ENCODE measurements around the gene DOCK6.

DOCK6 gene

DNA sequence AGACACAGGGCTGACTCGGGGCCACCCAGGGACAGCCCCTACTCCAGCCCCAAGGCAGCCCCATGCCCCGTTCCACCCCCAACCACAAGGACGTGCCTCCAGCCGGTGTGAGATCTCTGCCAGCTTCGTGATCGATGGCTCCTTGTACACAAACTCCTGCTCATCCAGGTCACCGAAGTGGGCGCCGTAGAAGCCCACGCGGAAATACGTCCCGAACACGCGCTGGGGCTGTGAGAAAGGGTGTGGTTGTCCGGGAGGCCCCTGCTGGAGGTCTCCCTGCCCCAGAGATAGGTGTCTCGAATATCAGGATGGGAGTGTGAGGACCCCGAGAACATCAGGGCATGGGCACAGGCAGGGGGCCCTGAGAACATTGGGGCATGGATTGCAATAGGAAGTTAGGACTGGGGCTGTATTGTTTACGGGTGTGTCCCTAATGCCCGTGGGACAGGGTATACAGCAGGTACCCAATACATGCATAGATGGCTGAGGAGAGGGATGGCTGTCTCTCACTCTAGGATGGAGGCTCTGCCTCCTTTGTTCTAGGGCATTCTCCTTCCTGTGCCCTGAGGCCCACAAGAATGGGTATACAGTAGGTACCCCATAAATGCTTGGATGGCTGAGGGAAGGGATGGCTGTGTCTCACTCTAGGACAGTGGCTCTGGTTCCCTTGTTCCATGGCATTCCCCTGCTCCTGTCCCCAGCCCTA, 59.7 kb downstream of the DOCK6 start:
- no peak overlapping the region for H3K4me3 ChIP-seq (ENCODE audit: control insufficient read depth, low read depth, low read length)
- no peak for DNase-seq (ENCODE audit: low read depth)
- TF ChIP-seq, protein P1, sequence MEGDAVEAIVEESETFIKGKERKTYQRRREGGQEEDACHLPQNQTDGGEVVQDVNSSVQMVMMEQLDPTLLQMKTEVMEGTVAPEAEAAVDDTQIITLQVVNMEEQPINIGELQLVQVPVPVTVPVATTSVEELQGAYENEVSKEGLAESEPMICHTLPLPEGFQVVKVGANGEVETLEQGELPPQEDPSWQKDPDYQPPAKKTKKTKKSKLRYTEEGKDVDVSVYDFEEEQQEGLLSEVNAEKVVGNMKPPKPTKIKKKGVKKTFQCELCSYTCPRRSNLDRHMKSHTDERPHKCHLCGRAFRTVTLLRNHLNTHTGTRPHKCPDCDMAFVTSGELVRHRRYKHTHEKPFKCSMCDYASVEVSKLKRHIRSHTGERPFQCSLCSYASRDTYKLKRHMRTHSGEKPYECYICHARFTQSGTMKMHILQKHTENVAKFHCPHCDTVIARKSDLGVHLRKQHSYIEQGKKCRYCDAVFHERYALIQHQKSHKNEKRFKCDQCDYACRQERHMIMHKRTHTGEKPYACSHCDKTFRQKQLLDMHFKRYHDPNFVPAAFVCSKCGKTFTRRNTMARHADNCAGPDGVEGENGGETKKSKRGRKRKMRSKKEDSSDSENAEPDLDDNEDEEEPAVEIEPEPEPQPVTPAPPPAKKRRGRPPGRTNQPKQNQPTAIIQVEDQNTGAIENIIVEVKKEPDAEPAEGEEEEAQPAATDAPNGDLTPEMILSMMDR (IDR thresholded peaks at IDR 0.05; ENCODE audit: control insufficient read depth, insufficient read depth, low read depth, low read length, missing control alignments): no peak

DNA sequence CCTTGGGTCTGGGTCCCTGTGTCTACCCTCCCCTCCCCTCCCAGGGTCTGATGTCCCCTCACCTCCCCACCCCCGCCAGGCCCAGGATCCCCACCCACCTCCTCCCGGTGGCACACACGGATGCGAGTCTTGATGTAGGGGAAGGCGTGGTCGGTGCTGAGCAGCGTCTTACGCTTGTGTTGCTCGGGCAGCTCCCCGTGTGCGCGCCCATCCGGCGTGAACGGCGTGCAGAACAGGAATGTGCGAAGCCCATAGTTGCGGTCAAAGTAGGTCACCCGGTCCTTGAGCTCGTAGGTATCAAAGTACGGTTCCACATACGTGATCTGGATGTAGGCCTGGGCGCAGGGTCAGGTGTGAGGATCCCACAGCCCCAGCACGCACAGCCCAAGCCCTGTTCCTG, 60.5 kb downstream of the DOCK6 start:
- no peak overlapping the region for H3K4me3 ChIP-seq (ENCODE audit: control insufficient read depth, low read depth, low read length)
- TF ChIP-seq, protein P1 (IDR thresholded peaks at IDR 0.05; ENCODE audit: control insufficient read depth, insufficient read depth, low read depth, low read length, missing control alignments): no peak
- DNase-seq (ENCODE audit: low read depth): no peak

DNA sequence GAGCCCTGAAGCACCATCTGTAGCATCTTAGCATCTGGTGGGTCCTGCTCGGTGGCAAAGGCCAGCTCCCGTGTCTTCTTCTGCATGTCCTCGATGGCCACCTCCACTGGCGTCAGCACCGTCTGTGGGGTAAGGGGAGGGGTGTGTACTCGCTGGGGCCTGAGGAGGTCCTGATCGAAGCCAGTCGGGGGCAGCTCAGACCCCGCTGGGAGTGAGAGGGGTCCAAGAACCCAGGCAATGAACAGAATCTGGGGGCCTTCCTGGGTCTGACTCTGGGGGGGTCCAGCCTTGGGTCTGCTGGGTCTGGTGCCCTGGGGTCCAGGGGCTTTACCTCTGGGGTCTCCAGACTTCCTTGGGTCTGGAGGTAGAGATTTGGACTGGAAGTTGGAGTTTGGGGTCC, 61.4 kb downstream of the DOCK6 start:
- no peak for DNase-seq (ENCODE audit: low read depth)

DNA sequence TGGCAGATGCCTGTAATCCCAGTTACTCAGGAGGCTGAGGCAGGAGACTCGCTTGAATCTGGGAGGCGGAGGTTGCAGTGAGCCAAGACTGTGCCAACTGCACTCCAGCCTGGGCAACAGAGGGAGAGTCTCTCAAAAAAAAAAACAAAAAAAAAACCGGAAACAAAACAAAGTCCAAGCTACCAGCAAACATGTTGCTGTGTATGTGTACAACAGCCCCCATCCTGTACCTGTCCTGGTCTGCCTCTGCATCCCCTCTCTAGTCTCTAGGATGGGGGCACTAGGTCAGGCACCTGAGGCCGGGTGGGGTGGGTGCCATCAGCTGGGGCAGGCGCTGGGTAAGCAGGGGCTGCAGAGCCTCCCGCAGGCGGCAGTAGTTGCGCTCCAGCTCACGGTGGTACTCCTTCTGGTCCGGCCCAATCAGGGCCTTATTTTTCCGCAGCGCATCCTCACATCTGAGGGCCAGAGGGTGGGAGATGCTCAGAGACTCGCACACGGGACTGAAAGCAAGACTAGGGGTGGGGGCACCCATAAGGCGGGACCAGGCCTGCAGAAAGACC, 62.2 kb downstream of the DOCK6 start:
- TF ChIP-seq, protein P1 (IDR thresholded peaks at IDR 0.05; ENCODE audit: control insufficient read depth, insufficient read depth, low read depth, low read length, missing control alignments): no peak
- H3K4me3 ChIP-seq (ENCODE audit: control insufficient read depth, low read depth, low read length): no peak overlapping the region

More for the DNA sequence above, 61.4 kb downstream of the DOCK6 start:
- no peak overlapping the region for H3K4me3 ChIP-seq (ENCODE audit: control insufficient read depth, low read depth, low read length)
- TF ChIP-seq, protein P1 (IDR thresholded peaks at IDR 0.05; ENCODE audit: control insufficient read depth, insufficient read depth, low read depth, low read length, missing control alignments): no peak

DNA sequence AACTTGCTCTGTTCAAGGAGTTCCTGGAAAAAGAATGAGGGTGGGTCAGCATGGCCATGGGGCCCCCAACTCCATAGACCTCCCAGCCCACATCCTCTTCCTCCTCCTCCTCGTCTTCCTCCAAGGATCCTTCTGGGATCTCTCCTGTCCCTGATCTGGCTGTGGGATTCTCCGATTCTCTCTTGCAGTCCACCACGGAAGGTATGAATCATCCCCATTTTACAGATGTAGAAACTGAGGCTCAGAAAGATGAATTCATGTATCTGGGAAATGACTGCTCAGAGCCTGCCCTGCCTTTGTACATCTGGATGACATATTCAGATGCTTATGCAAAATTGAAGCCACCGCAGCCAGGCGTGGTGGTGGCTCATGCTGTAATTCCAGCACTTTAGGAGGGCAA, 62.8 kb downstream of the DOCK6 start:
- DNase-seq (ENCODE audit: low read depth): no peak
- no peak overlapping the region for H3K4me3 ChIP-seq (ENCODE audit: control insufficient read depth, low read depth, low read length)
- TF ChIP-seq, protein P1 (IDR thresholded peaks at IDR 0.05; ENCODE audit: control insufficient read depth, insufficient read depth, low read depth, low read length, missing control alignments): no peak

More for the DNA sequence above, 62.2 kb downstream of the DOCK6 start:
- DNase-seq (ENCODE audit: low read depth): no peak

DNA sequence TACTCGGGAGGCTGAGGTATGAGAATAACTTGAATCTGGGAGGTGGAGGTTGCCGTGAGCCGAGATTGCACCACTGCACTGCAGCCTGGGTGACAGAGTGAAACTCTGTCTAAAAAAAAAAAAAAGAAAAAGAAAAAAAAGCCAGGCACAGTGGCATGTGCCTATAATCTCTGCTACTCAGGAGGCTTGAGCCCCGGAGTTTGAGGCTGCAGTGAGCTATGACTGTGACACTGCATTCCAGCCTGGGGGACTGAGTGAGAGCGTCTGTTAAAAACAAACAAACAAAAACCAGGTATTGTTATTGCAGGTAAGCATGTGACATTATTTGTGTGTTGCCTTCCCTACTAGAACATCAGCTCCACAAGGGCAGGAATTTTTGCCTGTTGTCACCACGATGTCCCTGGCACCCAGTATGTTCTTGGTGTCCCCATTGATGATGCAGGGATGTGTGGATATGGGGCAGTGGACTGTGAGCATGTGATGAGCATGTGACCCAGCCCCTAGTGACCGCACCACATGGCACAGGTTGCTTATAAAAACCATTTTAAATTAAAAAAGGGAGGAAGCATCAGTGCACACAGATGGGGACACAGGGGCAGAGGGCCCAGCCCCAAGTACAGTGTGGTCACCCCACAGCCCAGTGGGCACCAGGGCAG, 63.4 kb downstream of the DOCK6 start:
- H3K4me3 ChIP-seq (ENCODE audit: control insufficient read depth, low read depth, low read length): no peak overlapping the region
- DNase-seq (ENCODE audit: low read depth): no peak
- TF ChIP-seq, protein P1 (IDR thresholded peaks at IDR 0.05; ENCODE audit: control insufficient read depth, insufficient read depth, low read depth, low read length, missing control alignments): no peak
